Stimulated activated CD4-positive, alpha-beta T cell treated with anti-CD3 and anti-CD28 coated beads, Interleukin-4, amount 100 ng/mL, for 4 hours (primary cell): ENCODE data around the gene MYH13.

ENCODE experiments used
- DNase-seq, 2 experiments: peaks; one replicate each; pipeline ENCODE4 v3.0.0-alpha.2; 2020

MYH13 gene

GRCh38 chr17:10372906-10373305 is at the start of gene MYH13:
TSS of gene MYH13 (minus strand) at chr17:10373006. CDS start at chr17:10364530, 8,476 bp downstream.
- no peak for DNase-seq

- no peak for DNase-seq
Observed at GRCh38 chr17:10421900-10422542, 49.2 kb upstream of the MYH13 start, which contains the start of gene MYH8. TSS of gene MYH8 (minus strand) at chr17:10421950. CDS start at chr17:10420227, 1,723 bp downstream.

- no peak for DNase-seq
Observed at GRCh38 chr17:10421211-10421610, 48.4 kb upstream of the MYH13 start.

GRCh38 chr17:10420811-10421210 is 48.0 kb upstream of the MYH13 start:
- no peak for DNase-seq

GRCh38 chr17:10417431-10417830 is 44.6 kb upstream of the MYH13 start:
- DNase-seq = no peak

- DNase-seq = no peak
Observed at GRCh38 chr17:10415161-10415560, 42.4 kb upstream of the MYH13 start.

- no peak for DNase-seq
Observed at GRCh38 chr17:10403589-10403988, 30.8 kb upstream of the MYH13 start.

- no peak for DNase-seq
Observed at GRCh38 chr17:10398352-10398751, 25.5 kb upstream of the MYH13 start.

GRCh38 chr17:10396524-10397163 is 23.8 kb upstream of the MYH13 start:
- DNase-seq = no peak

GRCh38 chr17:10394201-10394887 is 21.5 kb upstream of the MYH13 start:
- DNase-seq = no peak

- DNase-seq = no peak
Observed at GRCh38 chr17:10392880-10393279, 20.1 kb upstream of the MYH13 start.

GRCh38 chr17:10385871-10386270 is 13.1 kb upstream of the MYH13 start:
- no peak for DNase-seq

- DNase-seq = no peak
Observed at GRCh38 chr17:10384175-10384574, 11.4 kb upstream of the MYH13 start.

- DNase-seq = no peak
Observed at GRCh38 chr17:10380631-10381408, 8.0 kb upstream of the MYH13 start.

- no peak for DNase-seq
Observed at GRCh38 chr17:10370016-10370608, 2.7 kb downstream of the MYH13 start.

- no peak for DNase-seq
Observed at GRCh38 chr17:10369239-10369638, 3.6 kb downstream of the MYH13 start.

- DNase-seq = no peak
Observed at GRCh38 chr17:10368561-10368960, 4.2 kb downstream of the MYH13 start.

- DNase-seq = no peak
Observed at GRCh38 chr17:10360578-10360977, 12.2 kb downstream of the MYH13 start.

GRCh38 chr17:10357768-10358167 is 15.0 kb downstream of the MYH13 start:
- DNase-seq = peak in 1 of 2 experiments; percentile 5

- DNase-seq = no peak
Observed at GRCh38 chr17:10354651-10355050, 18.2 kb downstream of the MYH13 start.

GRCh38 chr17:10352893-10353292 is 19.9 kb downstream of the MYH13 start:
- DNase-seq = no peak

GRCh38 chr17:10349403-10349802 is 23.4 kb downstream of the MYH13 start:
- DNase-seq = no peak

GRCh38 chr17:10344816-10345215 is 28.0 kb downstream of the MYH13 start:
- DNase-seq = no peak
